ENCODE measurements around the gene RAI14. TPM values are rescaled to one million over a fixed set of nuclear protein-coding genes. Genes with fewer than 3 reads are reported as not detected.

The RAI14 gene
- total RNA-seq, 2 experiments from 2014 or later, result 0.92 to 12.3 TPM

- no peaks in the 10 kb centered on the region for H4K20me1 ChIP-seq (ENCODE audit: insufficient read depth, low read length)
- H3K9me2 ChIP-seq (ENCODE audit: insufficient read depth, low read length), result no peaks in the 10 kb centered on the region
- no peak overlapping the region for H2AFZ ChIP-seq (ENCODE audit: low read length)
- no TSS peak for BruUV-seq (replicated peaks)
- intact Hi-C loops (cut with micrococcal nuclease; ENCODE audit: unreplicated experiment), result no loop called here
- H3K4me3 ChIP-seq (ENCODE audit: low read depth, low read length, poor library complexity, severe bottlenecking), result no peak overlapping the region
- DNase-seq (ENCODE audit: low spot score), result no peak
- no peak for TF ChIP-seq CTCF (conservative IDR thresholded peaks at IDR 0.05; ENCODE audit: low read length)
- no peak overlapping the region for H3K27ac ChIP-seq (ENCODE audit: low read depth, low read length, poor library complexity, severe bottlenecking)
- no peaks in the 10 kb centered on the region for H3K36me3 ChIP-seq (ENCODE audit: insufficient read depth, low read length)
- H3K79me2 ChIP-seq (ENCODE audit: insufficient read depth, low read depth, low read length), result no peaks in the 10 kb centered on the region
- H3K9me3 ChIP-seq (ENCODE audit: low read length), result no peaks in the 10 kb centered on the region
- no peak overlapping the region for H3K4me2 ChIP-seq (ENCODE audit: low read length)
- CTCF ChIA-PET (ENCODE audit: unreplicated experiment), result no interaction called here
- POLR2A ChIA-PET, result interaction anchor here (0.7 to 1.4 kb wide), 3 partner anchors 9 to 298 kb away, joined by 3 read pairs; no protein-coding TSS in a partner anchor
- H3K4me1 ChIP-seq (ENCODE audit: insufficient read depth, low read length, poor library complexity, severe bottlenecking), result no peaks in the 10 kb centered on the region
These were observed 47.9 kb downstream of the RAI14 start for GRCh38 chr5:34703767-34704713.

GRCh38 chr5:34706084-34706483, 50.0 kb downstream of the RAI14 start:
- H3K4me3 ChIP-seq (ENCODE audit: low read depth, low read length, poor library complexity, severe bottlenecking), result no peak overlapping the region
- no peak for DNase-seq (ENCODE audit: low spot score)
- H2AFZ ChIP-seq (ENCODE audit: low read length), result no peak overlapping the region
- H3K9me3 ChIP-seq (ENCODE audit: low read length), result no peaks in the 10 kb centered on the region
- ChIA-PET POLR2A (no interaction called here), CTCF (ENCODE audit: unreplicated experiment) (no interaction called here)
- intact Hi-C loops (cut with micrococcal nuclease; ENCODE audit: unreplicated experiment), result no loop called here
- no peaks in the 10 kb centered on the region for H4K20me1 ChIP-seq (ENCODE audit: insufficient read depth, low read length)
- no peak for TF ChIP-seq EZH2phosphoT487 (IDR thresholded peaks at IDR 0.05; ENCODE audit: borderline replicate concordance, low read depth, low read length)
- no peak for TF ChIP-seq CTCF (conservative IDR thresholded peaks at IDR 0.05; ENCODE audit: low read length)
- H3K4me2 ChIP-seq (ENCODE audit: low read length), result no peak overlapping the region
- BruUV-seq (replicated peaks), result no TSS peak
- no peaks in the 10 kb centered on the region for H3K79me2 ChIP-seq (ENCODE audit: insufficient read depth, low read depth, low read length)
- no peaks in the 10 kb centered on the region for H3K36me3 ChIP-seq (ENCODE audit: insufficient read depth, low read length)
- no peak overlapping the region for H3K27ac ChIP-seq (ENCODE audit: low read depth, low read length, poor library complexity, severe bottlenecking)
- no peaks in the 10 kb centered on the region for H3K4me1 ChIP-seq (ENCODE audit: insufficient read depth, low read length, poor library complexity, severe bottlenecking)
- no peaks in the 10 kb centered on the region for H3K9me2 ChIP-seq (ENCODE audit: insufficient read depth, low read length)

GRCh38 chr5:34707451-34708107, 51.5 kb downstream of the RAI14 start:
- BruUV-seq (replicated peaks), result no TSS peak
- no peak overlapping the region for H3K27ac ChIP-seq (ENCODE audit: low read depth, low read length, poor library complexity, severe bottlenecking)
- H3K4me1 ChIP-seq (ENCODE audit: insufficient read depth, low read length, poor library complexity, severe bottlenecking), result no peaks in the 10 kb centered on the region
- H3K4me2 ChIP-seq (ENCODE audit: low read length), result no peak overlapping the region
- no peaks in the 10 kb centered on the region for H3K9me3 ChIP-seq (ENCODE audit: low read length)
- no peaks in the 10 kb centered on the region for H3K36me3 ChIP-seq (ENCODE audit: insufficient read depth, low read length)
- no peak overlapping the region for H2AFZ ChIP-seq (ENCODE audit: low read length)
- H3K9me2 ChIP-seq (ENCODE audit: insufficient read depth, low read length), result no peaks in the 10 kb centered on the region
- ChIA-PET POLR2A (no interaction called here), CTCF (ENCODE audit: unreplicated experiment) (no interaction called here)
- H4K20me1 ChIP-seq (ENCODE audit: insufficient read depth, low read length), result no peaks in the 10 kb centered on the region
- H3K4me3 ChIP-seq (ENCODE audit: low read depth, low read length, poor library complexity, severe bottlenecking), result no peak overlapping the region
- no peaks in the 10 kb centered on the region for H3K79me2 ChIP-seq (ENCODE audit: insufficient read depth, low read depth, low read length)
- intact Hi-C loops (cut with micrococcal nuclease; ENCODE audit: unreplicated experiment), result no loop called here
- TF ChIP-seq EZH2phosphoT487 (IDR thresholded peaks at IDR 0.05; ENCODE audit: borderline replicate concordance, low read depth, low read length) (no peak), CTCF (conservative IDR thresholded peaks at IDR 0.05; ENCODE audit: low read length) (no peak)
- no peak for DNase-seq (ENCODE audit: low spot score)
